HCT116 (cell line): Measurements from ENCODE around the gene TRIM69. TPM values are rescaled to one million over a fixed set of nuclear protein-coding genes. Genes with fewer than 3 reads are reported as not detected.

Experiments used
- ATAC-seq: fragments of 200-7000 bp; cut with Tn5 transposase; 2 replicates; pipeline ENCODE4 v1.9.1; 2020; ENCODE audit warnings: mild to moderate bottlenecking, moderate library complexity
- BruUV-seq: library from RNA; stranded (reverse); fragments of 400-500 nt; replicated peaks from 2 replicates; lab custom pipeline; 2021; lab: Mats Ljungman, UMichigan
- CTCF ChIA-PET: fragments of 300-600 bp; sonication (Branson Sonifier 250); formaldehyde crosslinking; loops from one replicate; lab custom pipeline; 2021; ENCODE audit warnings: antibody characterized with exemption; lab: Charles Lee
- POLR2A ChIA-PET: fragments of 300-600, 350-600 bp; sonication (Branson Sonifier 250); formaldehyde crosslinking; loops from one replicate; lab custom pipeline; 2021; ENCODE audit warnings: antibody characterized with exemption; lab: Charles Lee
- RAD21 ChIA-PET, 2 experiments: fragments of 300-600 bp; sonication (Branson Sonifier 250); formaldehyde crosslinking; loops; one replicate each; lab custom pipeline; 2023; ENCODE audit warnings: low total read pairs in 2 of 2; ENCODE audit not compliant: uncharacterized antibody in 2 of 2, unreplicated experiment in 2 of 2, low non-redundant PET in 1 of 2; lab: Charles Lee
- DNase-seq: peaks from one replicate; pipeline ENCODE4 v3.0.0-alpha.2; 2010; ENCODE audit warnings: low read depth, low spot score
- H2AFZ ChIP-seq: fragments of 200-600 bp; shearing (Covaris generic), sonication (generic); 2 replicates; pipeline ENCODE4 v1.6.1; 2017; ENCODE audit warnings: low read depth, mixed run types, mixed read lengths, antibody characterized with exemption, low read length; ENCODE audit not compliant: poor library complexity, severe bottlenecking
- H3K27ac ChIP-seq: 2 replicates; pipeline ENCODE4 v1.5.1; 2012; ENCODE audit warnings: low read depth, low read length
- H3K27me3 ChIP-seq: fragments of 200-600 bp; sonication (generic); 2 replicates; pipeline ENCODE4 v1.6.1; 2016; ENCODE audit warnings: mixed run types, low read length, mixed read lengths; ENCODE audit not compliant: insufficient read depth
- H3K36me3 ChIP-seq, 2 experiments: fragments of 200-500 bp in 1 of 2; fragments of 200-600 bp in 1 of 2; sonication (Bioruptor generic) in 1 of 2; sonication (generic) in 1 of 2; 2 replicates each; pipeline versions ENCODE4 v1.5.1 to v1.6.1; 2014 to 2016; ENCODE audit warnings: low read length in 2 of 2, inconsistent platforms in 1 of 2, mixed read lengths in 1 of 2, mixed run types in 1 of 2; ENCODE audit not compliant: insufficient read depth in 2 of 2, control insufficient read depth in 1 of 2
- H3K4me1 ChIP-seq, 2 experiments: fragments of 200-600 bp in 1 of 2; sonication (generic) in 1 of 2; 2 replicates each; pipeline versions ENCODE4 v1.5.1 to v1.6.1; 2012 to 2017; ENCODE audit warnings: low read length in 2 of 2, inconsistent platforms in 1 of 2, mild to moderate bottlenecking in 1 of 2, mixed read lengths in 1 of 2, mixed run types in 1 of 2, moderate library complexity in 1 of 2; ENCODE audit not compliant: insufficient read depth in 2 of 2, control insufficient read depth in 1 of 2
- H3K4me2 ChIP-seq: fragments of 200-600 bp; sonication (generic); 2 replicates; pipeline ENCODE4 v1.6.1; 2017; ENCODE audit warnings: mixed run types, low read length, mixed read lengths
- H3K4me3 ChIP-seq, 2 experiments: fragments of 200-600 bp in 1 of 2; sonication (generic) in 1 of 2; replicated peaks in 1 of 2; 2 replicates each; pipeline ENCODE4 v1.5.1; 2011 to 2016; ENCODE audit warnings: low read length in 2 of 2, control low read depth in 1 of 2, low read depth in 1 of 2, mild to moderate bottlenecking in 1 of 2, mixed read lengths in 1 of 2, mixed run types in 1 of 2
- H3K79me2 ChIP-seq: fragments of 200-600 bp; sonication (generic); 2 replicates; pipeline ENCODE4 v1.6.1; 2017; ENCODE audit warnings: mild to moderate bottlenecking, mixed run types, low read length, moderate library complexity, mixed read lengths; ENCODE audit not compliant: insufficient read depth
- H3K9ac ChIP-seq: fragments of 200-600 bp; sonication (generic); 2 replicates; pipeline ENCODE4 v1.6.1; 2016; ENCODE audit warnings: low read length, mixed read lengths
- H3K9me2 ChIP-seq: fragments of 200-600 bp; sonication (generic), shearing (Covaris generic); 2 replicates; pipeline ENCODE4 v1.6.1; 2017; ENCODE audit warnings: mixed run types, mild to moderate bottlenecking, moderate library complexity; ENCODE audit not compliant: insufficient read depth
- H3K9me3 ChIP-seq, 2 experiments: fragments of 200-500 bp in 1 of 2; fragments of 200-600 bp in 1 of 2; sonication (Bioruptor generic) in 1 of 2; sonication (generic) in 1 of 2; 2 replicates each; pipeline ENCODE4 v1.6.1; 2014 to 2017; ENCODE audit warnings: low read length in 2 of 2, mixed read lengths in 2 of 2, inconsistent platforms in 1 of 2, low read depth in 1 of 2, mild to moderate bottlenecking in 1 of 2, mixed run types in 1 of 2, moderate library complexity in 1 of 2; ENCODE audit not compliant: control insufficient read depth in 1 of 2, insufficient read depth in 1 of 2
- H4K20me1 ChIP-seq: fragments of 200-600 bp; sonication (generic), shearing (Covaris generic); 2 replicates; pipeline ENCODE4 v1.6.1; 2017; ENCODE audit warnings: mixed run types, mild to moderate bottlenecking, moderate library complexity; ENCODE audit not compliant: insufficient read depth
- CBX3 ChIP-seq: IDR thresholded peaks from 2 replicates; pipeline ENCODE4 v1.6.1; 2012; ENCODE audit warnings: low read depth
- CEBPB ChIP-seq: IDR thresholded peaks from 2 replicates; pipeline ENCODE4 v1.6.1; 2012; ENCODE audit warnings: low read depth
- EZH2 ChIP-seq: fragments of 200-600 bp; sonication (generic); IDR thresholded peaks from 2 replicates; pipeline ENCODE4 v1.6.1; 2017; ENCODE audit warnings: antibody characterized with exemption, mixed run types
- EZH2phosphoT487 ChIP-seq: fragments of 200-600 bp; IDR thresholded peaks from 2 replicates; pipeline ENCODE4 v1.6.1; 2018; ENCODE audit warnings: antibody characterized with exemption, borderline replicate concordance
- FOSL1 ChIP-seq: IDR thresholded peaks from 2 replicates; pipeline ENCODE4 v1.6.1; 2012; ENCODE audit warnings: low read depth
- POLR2A ChIP-seq: IDR thresholded peaks from 2 replicates; pipeline ENCODE4 v1.7.0; 2011; ENCODE audit warnings: borderline replicate concordance; ENCODE audit not compliant: insufficient read depth, insufficient read length; ENCODE audit errors: extremely low read depth
- POLR2AphosphoS5 ChIP-seq: IDR thresholded peaks from 2 replicates; pipeline ENCODE4 v1.6.1; 2011; ENCODE audit warnings: mild to moderate bottlenecking, low read depth, low read length, moderate library complexity
- SRF ChIP-seq: IDR thresholded peaks from 2 replicates; pipeline ENCODE4 v1.6.1; 2012; ENCODE audit warnings: low read depth
- ZNF274 ChIP-seq: fragments of 200-500 bp; sonication (Bioruptor generic); IDR thresholded peaks from 2 replicates; pipeline ENCODE4 v1.6.1; 2014; ENCODE audit warnings: mild to moderate bottlenecking, low read depth, low read length, inconsistent platforms
- intact Hi-C: fragments of 100-400 bp; cut with micrococcal nuclease; formaldehyde crosslinking; loops from 2 replicates; pipeline ENCODE4 v1.10.0; 2022
- total RNA-seq: library from RNA; stranded (reverse); gene quantifications from one replicate; pipeline ENCODE4 v1.2.1, GENCODE V29; 2021; ENCODE audit not compliant: unreplicated experiment
- TF ChIP-seq, protein P1 (sequence below), 3 experiments: fragments of 200-600 bp in 1 of 3; sonication (generic) in 1 of 3; IDR thresholded peaks in 2 of 3; conservative IDR thresholded peaks in 1 of 3; 2 replicates each; pipeline ENCODE4 v1.5.1; 2012 to 2017; ENCODE audit warnings: low read depth in 2 of 3, low read length in 2 of 3, antibody characterized with exemption in 1 of 3, borderline replicate concordance in 1 of 3, control low read depth in 1 of 3, mild to moderate bottlenecking in 1 of 3, mixed read lengths in 1 of 3, mixed run types in 1 of 3, moderate library complexity in 1 of 3; ENCODE audit not compliant: insufficient read depth in 1 of 3
- TF ChIP-seq, protein P2 (sequence below): IDR thresholded peaks from 2 replicates; pipeline ENCODE4 v1.6.1; 2012
- TF ChIP-seq, protein P3 (sequence below): IDR thresholded peaks from 2 replicates; pipeline ENCODE4 v1.6.1; 2012

The TRIM69 gene
- total RNA-seq, 1 experiment from 2014 or later, result 13.0 TPM

DNA sequence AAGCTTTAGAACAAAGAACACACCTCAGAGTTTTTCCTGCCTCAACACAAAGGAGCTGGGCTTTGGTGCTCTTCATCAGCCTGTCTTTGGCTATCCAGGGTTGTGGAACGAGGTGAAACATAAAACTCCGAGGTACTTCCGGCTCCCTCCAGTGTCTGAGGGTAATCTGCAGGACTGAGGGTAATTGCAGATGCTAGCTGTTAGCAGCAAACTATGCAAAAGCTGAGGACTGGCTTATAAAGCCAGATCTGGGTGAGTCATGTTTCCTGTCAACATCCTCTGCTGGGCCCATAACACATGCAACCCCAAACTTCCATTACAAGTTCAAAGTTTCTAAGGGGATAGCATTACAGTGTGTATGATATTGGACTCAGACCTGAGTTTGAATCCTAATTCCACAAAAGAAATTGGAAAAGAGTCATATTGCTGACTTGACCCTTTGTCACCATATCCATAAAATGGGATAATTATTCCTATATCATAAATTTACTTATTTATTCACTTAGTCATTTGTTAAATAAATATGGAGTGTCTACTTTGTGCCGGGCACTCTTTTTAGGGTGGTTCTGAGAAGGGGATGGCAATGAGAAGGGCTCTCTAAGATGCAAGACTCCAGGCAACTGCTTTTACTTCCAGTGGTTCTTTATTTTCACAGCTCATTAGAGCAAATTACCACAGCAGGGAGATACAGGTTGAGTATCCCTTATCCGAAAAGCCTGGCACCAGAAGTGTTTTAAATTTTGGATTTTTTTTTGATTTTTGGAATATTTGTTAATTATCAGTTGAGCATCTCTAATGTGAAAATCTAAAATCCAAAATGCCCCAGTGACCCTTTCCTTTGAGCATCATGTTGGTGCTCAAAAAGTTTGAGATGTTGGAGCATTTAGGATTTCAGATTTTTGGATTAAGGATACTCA, 9.5 kb upstream of the TRIM69 start (continued):
- TF ChIP-seq, protein P1, sequence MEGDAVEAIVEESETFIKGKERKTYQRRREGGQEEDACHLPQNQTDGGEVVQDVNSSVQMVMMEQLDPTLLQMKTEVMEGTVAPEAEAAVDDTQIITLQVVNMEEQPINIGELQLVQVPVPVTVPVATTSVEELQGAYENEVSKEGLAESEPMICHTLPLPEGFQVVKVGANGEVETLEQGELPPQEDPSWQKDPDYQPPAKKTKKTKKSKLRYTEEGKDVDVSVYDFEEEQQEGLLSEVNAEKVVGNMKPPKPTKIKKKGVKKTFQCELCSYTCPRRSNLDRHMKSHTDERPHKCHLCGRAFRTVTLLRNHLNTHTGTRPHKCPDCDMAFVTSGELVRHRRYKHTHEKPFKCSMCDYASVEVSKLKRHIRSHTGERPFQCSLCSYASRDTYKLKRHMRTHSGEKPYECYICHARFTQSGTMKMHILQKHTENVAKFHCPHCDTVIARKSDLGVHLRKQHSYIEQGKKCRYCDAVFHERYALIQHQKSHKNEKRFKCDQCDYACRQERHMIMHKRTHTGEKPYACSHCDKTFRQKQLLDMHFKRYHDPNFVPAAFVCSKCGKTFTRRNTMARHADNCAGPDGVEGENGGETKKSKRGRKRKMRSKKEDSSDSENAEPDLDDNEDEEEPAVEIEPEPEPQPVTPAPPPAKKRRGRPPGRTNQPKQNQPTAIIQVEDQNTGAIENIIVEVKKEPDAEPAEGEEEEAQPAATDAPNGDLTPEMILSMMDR (IDR thresholded peaks at IDR 0.05 in 2 of 3, conservative IDR thresholded peaks at IDR 0.05 in 1 of 3; ENCODE audit: borderline replicate concordance in 1 of 3, insufficient read depth in 1 of 3, low read depth in 2 of 3, low read length in 2 of 3), result no peak
- TF ChIP-seq ZNF274, result no peak
- TF ChIP-seq SRF, result no peak
- TF ChIP-seq POLR2AphosphoS5, result peak; percentile 93
- TF ChIP-seq FOSL1, result peak; percentile 63
- TF ChIP-seq EZH2phosphoT487, result no peak

DNA sequence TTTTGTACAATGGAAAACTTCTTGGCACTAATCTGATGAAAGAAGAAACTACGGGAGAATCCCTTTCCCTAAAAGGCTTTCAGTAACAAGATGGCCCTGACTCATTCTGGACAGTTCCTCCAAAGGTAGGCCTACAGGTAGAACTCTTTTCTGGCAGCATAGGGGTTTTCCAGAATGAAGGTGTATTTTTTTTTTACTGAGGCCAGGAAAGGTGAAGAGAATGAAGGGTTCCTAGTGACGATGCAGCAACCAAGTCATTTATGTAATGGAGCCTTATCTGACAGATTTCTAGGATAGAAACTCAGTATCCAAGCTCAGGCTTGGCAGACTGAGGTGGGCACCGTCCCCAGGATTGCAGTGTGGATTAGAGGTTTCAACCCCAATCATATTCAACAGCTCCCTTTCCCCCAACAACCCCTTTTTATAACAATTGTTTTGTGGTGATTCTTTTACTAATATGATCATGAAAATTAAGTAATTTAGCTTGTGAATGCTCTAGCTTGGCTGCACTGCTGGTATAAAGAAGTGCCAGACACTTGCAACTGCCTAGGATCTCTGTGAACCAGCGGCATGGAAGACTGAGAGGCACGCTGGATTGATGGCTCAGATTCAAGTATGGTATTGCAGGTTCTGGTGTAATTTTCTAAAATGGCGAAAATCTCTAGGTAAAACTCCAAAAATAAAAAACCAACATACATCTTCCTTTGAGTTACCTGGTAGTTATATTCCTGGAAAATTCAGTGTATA, 8.7 kb upstream of the TRIM69 start:
- RAD21 ChIA-PET, result interaction anchor here in 1 of 2 experiments (1.3 kb wide), 1 partner anchor 11 kb away, joined by 4 read pairs; no protein-coding TSS in a partner anchor
- H3K79me2 ChIP-seq, result no peaks in the 10 kb centered on the region
- H3K9me3 ChIP-seq, result no peaks in the 10 kb centered on the region
- DNase-seq (no peak), ATAC-seq (no peak)
- no peaks in the 10 kb centered on the region for H3K9me2 ChIP-seq
- H3K36me3 ChIP-seq, result peaks cover 0 to 4% of the 10 kb centered on the region in 2 experiments; a peak in 2 of 4 replicates
- no TSS peak for BruUV-seq
- no peaks in the 10 kb centered on the region for H3K27me3 ChIP-seq
- H3K27ac ChIP-seq, result peak overlapping the region; percentile 93; the same call in 1 of the 2 replicates
- intact Hi-C loops, result loop anchor here (1.0 kb wide), 1 partner anchor 64 kb away; the partner anchor contains the start of gene SPG11
- H3K9ac ChIP-seq, result no peak overlapping the region
- H2AFZ ChIP-seq, result no peak overlapping the region
- CTCF ChIA-PET, result interaction anchor here (1.3 to 3.7 kb wide), 5 partner anchors 10 to 65 kb away, joined by 4 to 31 read pairs (median 23); partner anchors contain the start of genes PATL2 and SPG11
- POLR2A ChIA-PET, result interaction anchor here (0.6 to 3.7 kb wide), 9 partner anchors 9 to 64 kb away, joined by 3 to 106 read pairs (median 7); partner anchors contain the start of genes B2M, PATL2, SPG11 and TRIM69
- H4K20me1 ChIP-seq, result no peaks in the 10 kb centered on the region
- H3K4me1 ChIP-seq, result peaks cover 30 to 34% of the 10 kb centered on the region in 2 experiments
- peak overlapping the region; percentile 75 for H3K4me2 ChIP-seq
- TF ChIP-seq FOSL1 (no peak), CEBPB (no peak), EZH2 (no peak), EZH2phosphoT487 (no peak), SRF (no peak), CBX3 (no peak), POLR2A (no peak)
- TF ChIP-seq, protein P2, sequence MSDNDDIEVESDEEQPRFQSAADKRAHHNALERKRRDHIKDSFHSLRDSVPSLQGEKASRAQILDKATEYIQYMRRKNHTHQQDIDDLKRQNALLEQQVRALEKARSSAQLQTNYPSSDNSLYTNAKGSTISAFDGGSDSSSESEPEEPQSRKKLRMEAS, result no peak
- TF ChIP-seq, protein P3, sequence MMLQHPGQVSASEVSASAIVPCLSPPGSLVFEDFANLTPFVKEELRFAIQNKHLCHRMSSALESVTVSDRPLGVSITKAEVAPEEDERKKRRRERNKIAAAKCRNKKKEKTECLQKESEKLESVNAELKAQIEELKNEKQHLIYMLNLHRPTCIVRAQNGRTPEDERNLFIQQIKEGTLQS, result no peak
- TF ChIP-seq, protein P1 (IDR thresholded peaks at IDR 0.05 in 2 of 3, conservative IDR thresholded peaks at IDR 0.05 in 1 of 3; ENCODE audit: borderline replicate concordance in 1 of 3, insufficient read depth in 1 of 3, low read depth in 2 of 3, low read length in 2 of 3), result no peak
- H3K4me3 ChIP-seq, result peak overlapping the region in 1 of 2 experiments; percentile 58; a peak in 1 of 4 replicates
